Measurements from ENCODE around the gene PTPA. TPM values are rescaled to one million over a fixed set of nuclear protein-coding genes. Genes with fewer than 3 reads are reported as not detected.
A peak's percentile ranks its signal among the peaks of the same experiment; 100 is the strongest.

PTPA gene
- total RNA-seq, 8 experiments from 2014 or later: 56.5 to 126 (median 95.6) TPM

- peak in 1 of 8 experiments; percentile 4 for ATAC-seq (replicated peaks in 6 of 8)
- in situ Hi-C loops (cut with MboI; ENCODE audit: low pct_unique_long_range_greater_than_20kb in 2 of 9, low sequenced_read_pairs in 9 of 9, unreplicated experiment in 9 of 9): loop anchor here (10.0 to 25.0 kb wide), 5 partner anchors 351 to 651 kb away; partner anchors contain the start of gene C9orf50 (in 5 of the 9)
- 37 to 100% (median 56%) methylated on average over 1 to 9 of the region's 16 CpGs; no CpG with 5 or more reads in 4 of the 10 experiments for WGBS, 10 experiments
- H3K27ac ChIP-seq: peak overlapping the region; percentile 57
- H3K4me3 ChIP-seq: no peak overlapping the region
- peaks cover 26 to 30% of the 10 kb centered on the region in 2 donors for H3K4me1 ChIP-seq (replicated peaks in 1 of 2)
These were observed 25.3 kb downstream of the PTPA start for GRCh38 chr9:129136446-129137035.

- WGBS, 10 experiments: 80 to 100% (median 98%) methylated on average over 1 to 5 of the region's 19 CpGs; no CpG with 5 or more reads in 4 of the 10 experiments
- in situ Hi-C loops (cut with MboI; ENCODE audit: low pct_unique_long_range_greater_than_20kb in 2 of 9, low sequenced_read_pairs in 9 of 9, unreplicated experiment in 9 of 9): loop anchor here (10.0 to 25.0 kb wide), 5 partner anchors 350 to 650 kb away; partner anchors contain the start of gene C9orf50 (in 5 of the 9)
- Histone ChIP-seq H3K4me1 (replicated peaks in 1 of 2) (peaks cover 35 to 40% of the 10 kb centered on the region in 2 donors), H3K4me3 (no peak overlapping the region), H3K27ac (no peak overlapping the region)
- ATAC-seq (replicated peaks in 6 of 8): no peak
These were observed 26.3 kb downstream of the PTPA start for GRCh38 chr9:129137292-129138143.

DNA sequence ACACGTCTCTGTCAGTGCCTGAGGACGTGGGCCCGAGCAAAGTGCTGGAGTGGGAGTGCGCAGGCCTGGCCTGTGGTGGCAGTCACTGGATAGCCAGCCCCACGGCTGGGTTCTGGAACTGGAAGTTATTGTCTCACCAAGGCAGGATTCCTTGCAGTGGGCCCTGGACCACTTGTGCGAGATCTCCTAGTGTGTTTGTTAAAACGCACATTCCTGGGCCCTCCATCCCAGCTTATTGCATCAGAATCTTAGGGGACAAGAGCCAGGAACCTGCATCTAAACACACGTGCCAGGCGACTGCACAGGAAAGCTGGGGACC, 26.9 kb downstream of the PTPA start:
- 27 to 83% (median 65%) methylated on average over 1 to 3 of the region's 9 CpGs; no CpG with 5 or more reads in 6 of the 10 experiments for WGBS, 10 experiments
- no peak overlapping the region for H3K4me3 ChIP-seq
- no peak for ATAC-seq (replicated peaks in 6 of 8)
- H3K4me1 ChIP-seq (replicated peaks in 1 of 2): peaks cover 41 to 46% of the 10 kb centered on the region in 2 donors
- H3K27ac ChIP-seq: no peak overlapping the region
- in situ Hi-C loops (cut with MboI; ENCODE audit: low pct_unique_long_range_greater_than_20kb in 2 of 9, low sequenced_read_pairs in 9 of 9, unreplicated experiment in 9 of 9): loop anchor here (10.0 to 25.0 kb wide), 5 partner anchors 349 to 649 kb away; partner anchors contain the start of gene C9orf50 (in 5 of the 9)

DNA sequence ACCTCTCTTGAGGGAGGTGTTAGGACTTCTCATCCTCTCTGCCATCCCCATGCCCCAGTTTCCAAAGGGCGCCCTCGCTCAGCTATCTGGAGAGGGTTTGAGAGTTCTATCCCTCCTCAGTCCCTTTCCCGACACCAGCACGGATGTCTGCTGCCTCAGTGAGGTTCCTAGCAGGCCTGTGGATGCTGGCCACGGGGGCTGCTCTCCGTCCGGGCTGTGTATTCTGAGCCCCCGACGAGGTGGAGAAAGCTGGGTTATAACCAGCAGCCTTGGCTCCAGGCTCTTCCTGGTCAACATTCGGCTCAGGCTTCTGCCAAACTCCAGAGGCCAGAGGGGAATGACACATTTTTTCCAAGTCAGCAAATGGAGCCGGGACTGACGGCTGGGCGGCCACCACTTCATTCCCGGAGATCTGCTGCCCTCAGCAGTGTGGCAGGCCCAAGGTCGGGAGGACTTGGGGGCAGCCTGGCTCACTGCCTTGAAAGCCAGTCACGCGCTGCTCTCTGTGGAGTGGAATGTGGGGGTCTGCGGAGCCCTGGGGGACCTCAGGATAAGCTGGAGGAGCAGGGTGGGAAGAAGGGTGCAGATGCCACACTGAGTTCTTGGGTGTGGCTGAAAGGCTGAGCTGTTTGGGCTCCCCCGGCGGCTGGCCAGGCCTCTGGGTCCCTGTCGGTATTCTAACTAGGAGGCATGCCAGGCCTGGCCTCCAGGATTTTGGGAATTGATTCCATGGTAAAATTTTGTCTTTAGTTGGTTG, 27.4 kb downstream of the PTPA start:
- WGBS, 10 experiments: 27 to 100% (median 47%) methylated on average over 1 to 13 of the region's 21 CpGs; no CpG with 5 or more reads in 2 of the 10 experiments

DNA sequence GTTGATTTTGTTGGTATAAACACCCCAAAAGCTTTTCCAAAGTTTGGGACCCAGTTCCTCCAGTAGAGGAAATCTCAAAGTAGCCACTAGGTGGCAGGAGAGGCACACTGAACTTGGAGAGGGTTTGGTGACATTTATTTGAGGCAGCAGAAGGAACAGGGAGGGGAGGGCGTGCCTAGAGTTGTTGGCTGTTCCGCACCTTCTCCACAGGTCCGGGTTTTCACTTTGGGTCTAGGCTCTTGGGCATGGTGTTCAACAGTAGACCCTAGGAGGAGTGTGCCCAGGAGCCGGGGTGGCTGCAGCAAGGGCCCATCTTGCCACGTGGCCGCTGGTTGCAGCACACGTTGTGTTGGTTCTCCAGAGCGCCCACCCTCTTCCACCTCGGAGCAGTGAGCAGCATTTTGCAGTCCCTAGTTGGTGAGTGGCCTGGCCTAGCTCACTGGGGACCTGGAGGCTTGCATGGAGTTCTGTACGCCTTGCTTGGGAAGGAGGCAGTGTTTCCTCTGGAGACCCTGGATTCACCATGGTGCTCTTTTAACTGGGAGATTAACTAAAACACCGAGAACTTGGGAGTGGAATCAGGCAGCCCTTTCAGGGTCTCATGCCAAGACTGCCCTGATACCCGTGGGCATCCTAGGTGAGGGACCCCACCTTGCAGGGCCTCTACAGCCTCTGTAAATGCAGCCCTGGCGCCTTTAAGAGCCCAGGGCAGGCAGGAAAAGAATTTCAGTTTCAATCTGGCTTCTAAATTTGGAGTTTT, 28.2 kb downstream of the PTPA start:
- in situ Hi-C loops (cut with MboI; ENCODE audit: low pct_unique_long_range_greater_than_20kb in 2 of 9, low sequenced_read_pairs in 9 of 9, unreplicated experiment in 9 of 9): loop anchor here (10.0 to 25.0 kb wide), 5 partner anchors 348 to 648 kb away; partner anchors contain the start of gene C9orf50 (in 5 of the 9)
- Histone ChIP-seq H3K4me3 (peak overlapping the region in 2 of 5 donors; percentile 9), H3K4me1 (replicated peaks in 1 of 2) (peaks cover 47 to 53% of the 10 kb centered on the region in 2 donors), H3K27ac (peak overlapping the region; percentile 99 to 100)
- ATAC-seq (replicated peaks in 6 of 8): peak; percentile 26 to 53 (median 40)
- WGBS, 10 experiments: 0 to 10% (median 0%) methylated on average over 2 to 7 of the region's 13 CpGs; no CpG with 5 or more reads in 5 of the 10 experiments

More for the DNA sequence above, 27.4 kb downstream of the PTPA start:
- Histone ChIP-seq H3K27ac (no peak overlapping the region), H3K4me1 (replicated peaks in 1 of 2) (peaks cover 47 to 51% of the 10 kb centered on the region in 2 donors), H3K4me3 (no peak overlapping the region)
- in situ Hi-C loops (cut with MboI; ENCODE audit: low pct_unique_long_range_greater_than_20kb in 2 of 9, low sequenced_read_pairs in 9 of 9, unreplicated experiment in 9 of 9): loop anchor here (10.0 to 25.0 kb wide), 5 partner anchors 349 to 649 kb away; partner anchors contain the start of gene C9orf50 (in 5 of the 9)
- peak in 3 of 8 experiments; percentile 5 to 10 (median 10) for ATAC-seq (replicated peaks in 6 of 8)

- Histone ChIP-seq H3K4me1 (replicated peaks in 1 of 2) (peaks cover 50 to 53% of the 10 kb centered on the region in 2 donors), H3K4me3 (peak overlapping the region in 3 of 5 donors; percentile 6 to 17 (median 9)), H3K27ac (peak overlapping the region; percentile 99 to 100)
- 0 to 2% (median 0%) methylated on average over 1 to 11 of the region's 11 CpGs; no CpG with 5 or more reads in 2 of the 10 experiments for WGBS, 10 experiments
- ATAC-seq (replicated peaks in 6 of 8): peak; percentile 58 to 79 (median 72)
- in situ Hi-C loops (cut with MboI; ENCODE audit: low pct_unique_long_range_greater_than_20kb in 2 of 9, low sequenced_read_pairs in 9 of 9, unreplicated experiment in 9 of 9): loop anchor here (10.0 to 25.0 kb wide), 6 partner anchors 347 to 647 kb away; partner anchors contain the start of gene C9orf50 (in 5 of the 9)
These were observed 28.8 kb downstream of the PTPA start for GRCh38 chr9:129139993-129140396.

DNA sequence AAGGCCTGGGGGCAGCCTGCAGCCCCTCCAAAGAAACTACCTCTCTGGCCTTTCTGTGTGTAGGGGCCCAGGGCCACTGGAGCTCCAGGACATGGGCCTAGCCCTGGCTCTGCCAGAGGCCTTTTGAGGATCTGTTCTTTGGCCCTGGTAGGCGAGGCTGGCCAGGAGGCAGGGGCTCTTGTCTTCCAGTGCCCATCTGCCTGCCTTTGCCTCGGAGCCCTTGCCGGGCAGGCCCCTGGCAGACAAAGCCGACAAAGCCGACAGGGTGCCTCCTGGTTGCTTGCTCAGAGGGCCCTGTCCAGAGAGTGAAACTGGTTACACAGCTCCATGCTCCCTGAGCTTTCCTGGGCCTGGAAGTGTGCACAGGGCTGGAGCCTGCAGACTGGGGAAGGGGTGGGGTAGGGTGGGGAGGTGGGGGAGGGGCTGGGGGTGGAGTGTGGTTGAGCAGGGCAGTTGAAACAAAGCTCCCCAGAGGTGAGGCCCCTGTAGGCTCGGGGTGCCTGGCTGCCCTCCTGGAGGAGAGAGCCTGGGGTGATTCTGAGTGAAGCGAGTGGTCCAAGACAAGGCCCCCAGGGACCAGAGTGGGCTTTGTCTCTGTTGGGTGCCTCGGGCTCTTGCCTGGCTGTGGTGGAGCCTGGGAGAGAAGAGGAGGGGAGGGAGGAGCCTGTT, 29.3 kb downstream of the PTPA start:
- 0 to 43% methylated on average over 1 of the region's 8 CpGs; no CpG with 5 or more reads in 8 of the 10 experiments for WGBS, 10 experiments
- H3K27ac ChIP-seq: peak overlapping the region; percentile 99 to 100
- H3K4me3 ChIP-seq: peak overlapping the region in 3 of 5 donors; percentile 6 to 17 (median 8)
- in situ Hi-C loops (cut with MboI; ENCODE audit: low pct_unique_long_range_greater_than_20kb in 2 of 9, low sequenced_read_pairs in 9 of 9, unreplicated experiment in 9 of 9): loop anchor here in 8 of 9 experiments (10.0 to 25.0 kb wide), 4 partner anchors 347 to 647 kb away; partner anchors contain the start of gene C9orf50 (in 5 of the 8)
- H3K4me1 ChIP-seq (replicated peaks in 1 of 2): peaks cover 55 to 57% of the 10 kb centered on the region in 2 donors
- ATAC-seq (replicated peaks in 6 of 8): peak; percentile 5 to 54 (median 47)

DNA sequence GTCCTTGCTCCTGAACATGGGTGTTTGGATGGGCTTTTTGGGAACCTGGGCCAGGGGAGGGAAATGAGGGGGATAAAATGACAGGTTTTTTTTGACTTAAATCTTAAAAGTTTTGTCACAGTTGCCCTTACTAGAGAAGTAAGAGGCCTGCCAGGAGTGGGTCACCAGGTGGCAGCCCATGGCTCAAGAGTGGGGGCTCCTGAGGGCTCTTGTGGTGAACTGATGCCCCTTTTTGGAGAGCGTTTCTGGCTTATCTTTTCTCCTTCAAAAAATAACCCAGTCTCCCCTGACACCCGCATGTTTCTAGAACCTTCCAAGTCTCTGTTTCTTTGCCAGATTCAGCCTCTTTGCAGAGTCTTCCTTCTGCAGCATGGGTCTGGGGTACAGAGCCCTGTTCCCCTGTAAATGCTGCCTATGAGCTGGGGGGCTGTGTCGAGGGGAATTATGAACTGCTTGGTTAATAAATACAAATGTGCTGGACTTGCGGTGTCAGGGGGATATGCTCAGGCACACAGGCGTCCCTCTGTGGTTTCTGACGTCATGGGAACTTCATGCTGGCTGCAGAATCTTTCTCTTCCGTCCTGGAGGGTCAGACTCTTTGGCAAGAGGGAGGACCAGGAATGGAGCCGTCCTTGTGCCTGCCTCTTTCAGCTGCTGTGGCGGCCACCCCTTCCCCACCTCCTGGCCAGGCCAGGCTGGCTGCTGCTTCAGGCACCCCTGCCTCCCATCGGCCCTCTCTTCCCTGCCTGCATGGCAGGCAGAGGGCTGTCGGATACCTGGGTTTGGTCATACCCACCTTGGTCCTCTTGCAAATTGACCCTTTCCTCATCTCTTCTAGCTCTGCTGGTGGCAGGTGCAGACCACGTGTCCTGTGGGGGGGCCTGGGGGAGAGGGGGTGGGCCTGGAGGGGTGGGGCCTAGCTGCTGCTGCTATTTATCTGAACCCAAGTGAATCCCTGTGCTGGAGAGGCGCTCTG, 30.1 kb downstream of the PTPA start:
- 0 to 63% (median 15%) methylated on average over 1 to 7 of the region's 13 CpGs; no CpG with 5 or more reads in 2 of the 10 experiments for WGBS, 10 experiments
- in situ Hi-C loops (cut with MboI; ENCODE audit: low pct_unique_long_range_greater_than_20kb in 2 of 9, low sequenced_read_pairs in 9 of 9, unreplicated experiment in 9 of 9): loop anchor here in 8 of 9 experiments (10.0 to 25.0 kb wide), 4 partner anchors 346 to 646 kb away; partner anchors contain the start of gene C9orf50 (in 5 of the 8)
- ATAC-seq (replicated peaks in 6 of 8): peak in 2 of 8 experiments; percentile 0 to 1
- Histone ChIP-seq H3K4me3 (peak overlapping the region in 1 of 5 donors; percentile 17), H3K27ac (peak overlapping the region; percentile 99 to 100), H3K4me1 (replicated peaks in 1 of 2) (peaks cover 63 to 64% of the 10 kb centered on the region in 2 donors)

DNA sequence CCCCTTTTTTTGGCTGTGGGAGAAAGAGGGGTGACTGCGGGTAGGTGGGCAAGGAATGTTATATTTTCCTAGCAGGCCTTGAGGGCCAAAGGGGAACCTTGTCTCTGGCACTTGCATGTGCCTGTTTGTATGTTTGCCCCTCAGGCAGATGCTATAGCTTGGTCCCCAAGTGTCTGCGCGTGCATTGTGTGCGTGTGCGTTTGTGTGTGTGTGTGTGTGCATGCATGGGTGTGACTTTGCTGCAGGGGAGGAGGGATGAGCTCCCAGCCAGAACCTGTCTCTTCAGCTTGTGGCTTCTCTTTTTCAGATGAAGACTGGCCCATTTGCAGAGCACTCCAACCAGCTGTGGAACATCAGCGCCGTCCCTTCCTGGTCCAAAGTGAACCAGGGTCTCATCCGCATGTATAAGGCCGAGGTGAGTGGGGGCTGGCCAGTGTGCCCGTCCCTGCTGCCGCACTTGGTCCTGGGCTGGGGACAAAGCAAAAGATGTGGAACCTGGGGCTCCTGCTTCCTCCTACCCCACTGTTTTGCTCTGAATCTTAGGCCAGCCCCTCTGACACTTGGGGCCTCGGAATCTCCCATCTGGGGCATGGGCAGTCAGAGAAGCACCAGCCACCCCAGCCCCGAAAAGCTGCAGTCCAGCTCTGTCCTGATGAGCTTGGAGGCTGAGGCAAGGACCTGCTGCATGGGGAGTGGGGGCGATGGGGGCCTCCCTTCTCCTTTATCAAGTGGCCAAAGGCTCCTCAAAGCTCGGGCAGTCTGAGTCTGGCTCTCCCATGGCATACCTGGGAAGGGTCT, 31.1 kb downstream of the PTPA start:
- H3K4me3 ChIP-seq: no peak overlapping the region
- in situ Hi-C loops (cut with MboI; ENCODE audit: low pct_unique_long_range_greater_than_20kb in 2 of 9, low sequenced_read_pairs in 9 of 9, unreplicated experiment in 9 of 9): loop anchor here in 8 of 9 experiments (10.0 to 25.0 kb wide), 4 partner anchors 345 to 645 kb away; partner anchors contain the start of gene C9orf50 (in 5 of the 8)
- WGBS, 10 experiments: 70 to 86% (median 73%) methylated on average over 2 to 4 of the region's 15 CpGs; no CpG with 5 or more reads in 6 of the 10 experiments
- H3K4me1 ChIP-seq (replicated peaks in 1 of 2): peaks cover 67 to 70% of the 10 kb centered on the region in 2 donors
- H3K27ac ChIP-seq: peak overlapping the region; percentile 99 to 100
- ATAC-seq (replicated peaks in 6 of 8): no peak
